ENCODE results near the gene EVC.

- no peak for TF ChIP-seq ZNF384 (IDR thresholded peaks at IDR 0.05)
- TF ChIP-seq FOXA1 (IDR thresholded peaks at IDR 0.05), result no peak
- no peak for TF ChIP-seq ELF4 (IDR thresholded peaks at IDR 0.05)
- TF ChIP-seq BHLHE40 (IDR thresholded peaks at IDR 0.05; ENCODE audit: borderline replicate concordance), result no peak
- no peak for TF ChIP-seq SP1 (IDR thresholded peaks at IDR 0.05)
- TF ChIP-seq PKNOX1 (IDR thresholded peaks at IDR 0.05), result no peak
Measured at GRCh38 chr4:5824227-5824626, 113.2 kb downstream of the EVC start.
